ENCODE results near the gene ALG14. TPM values are rescaled to one million over a fixed set of nuclear protein-coding genes. Genes with fewer than 3 reads are reported as not detected.

The ALG14 gene
- total and polyA plus RNA-seq, 2 donors (not counting 3 experiments of a cell fraction or from before 2014, with no cell fraction given): 2.6 to 8.6 TPM

DNA sequence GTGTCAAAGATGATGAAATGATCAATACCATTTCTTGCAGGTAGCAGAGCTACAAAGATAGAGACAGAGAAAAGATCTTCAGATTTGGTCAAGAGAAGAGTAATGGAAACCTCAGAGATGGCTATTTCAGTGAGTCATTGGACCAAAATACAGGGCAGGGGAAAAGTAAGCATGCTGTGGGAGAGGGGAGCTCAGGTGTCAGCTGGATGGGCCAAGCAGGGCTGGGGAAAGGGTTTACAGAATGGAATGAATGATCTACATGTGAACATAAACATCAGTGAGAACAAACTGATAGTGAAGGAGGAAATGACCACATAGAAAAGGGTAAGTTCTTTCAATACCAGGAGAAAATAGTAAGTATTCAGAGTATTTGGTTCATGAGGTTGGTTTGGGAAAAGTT, 84.4 kb downstream of the ALG14 start:
- ChIA-PET POLR2A (no interaction called here), CTCF (interaction anchor here (1.3 to 1.5 kb wide), 2 partner anchors 14 to 55 kb away, joined by 3 to 4 read pairs; no protein-coding TSS in a partner anchor)
- BruUV-seq (replicated peaks): no TSS peak
- H3K36me3 ChIP-seq (ENCODE audit: control insufficient read depth in 2 of 2, extremely low read depth in 1 of 2, insufficient read depth in 2 of 2, low read length in 2 of 2): no peaks in the 10 kb centered on the region
- dilution Hi-C loops (cut with MboI; ENCODE audit: extremely low pct_ligation_motif_present, low sequenced_read_pairs): no loop called here
- FAIRE-seq (no peak), DNase-seq (ENCODE audit: low read depth, low spot score) (peak; percentile 32)
- TF ChIP-seq, protein P1, sequence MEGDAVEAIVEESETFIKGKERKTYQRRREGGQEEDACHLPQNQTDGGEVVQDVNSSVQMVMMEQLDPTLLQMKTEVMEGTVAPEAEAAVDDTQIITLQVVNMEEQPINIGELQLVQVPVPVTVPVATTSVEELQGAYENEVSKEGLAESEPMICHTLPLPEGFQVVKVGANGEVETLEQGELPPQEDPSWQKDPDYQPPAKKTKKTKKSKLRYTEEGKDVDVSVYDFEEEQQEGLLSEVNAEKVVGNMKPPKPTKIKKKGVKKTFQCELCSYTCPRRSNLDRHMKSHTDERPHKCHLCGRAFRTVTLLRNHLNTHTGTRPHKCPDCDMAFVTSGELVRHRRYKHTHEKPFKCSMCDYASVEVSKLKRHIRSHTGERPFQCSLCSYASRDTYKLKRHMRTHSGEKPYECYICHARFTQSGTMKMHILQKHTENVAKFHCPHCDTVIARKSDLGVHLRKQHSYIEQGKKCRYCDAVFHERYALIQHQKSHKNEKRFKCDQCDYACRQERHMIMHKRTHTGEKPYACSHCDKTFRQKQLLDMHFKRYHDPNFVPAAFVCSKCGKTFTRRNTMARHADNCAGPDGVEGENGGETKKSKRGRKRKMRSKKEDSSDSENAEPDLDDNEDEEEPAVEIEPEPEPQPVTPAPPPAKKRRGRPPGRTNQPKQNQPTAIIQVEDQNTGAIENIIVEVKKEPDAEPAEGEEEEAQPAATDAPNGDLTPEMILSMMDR (IDR thresholded peaks at IDR 0.05; ENCODE audit: extremely low read depth in 1 of 2, insufficient read depth in 1 of 2, low read depth in 1 of 2, low read length in 2 of 2): no peak
- TF ChIP-seq, protein P2, sequence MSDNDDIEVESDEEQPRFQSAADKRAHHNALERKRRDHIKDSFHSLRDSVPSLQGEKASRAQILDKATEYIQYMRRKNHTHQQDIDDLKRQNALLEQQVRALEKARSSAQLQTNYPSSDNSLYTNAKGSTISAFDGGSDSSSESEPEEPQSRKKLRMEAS (IDR thresholded peaks at IDR 0.05; ENCODE audit: insufficient read depth, insufficient read length): no peak
- no peak for TF ChIP-seq GATA2 (IDR thresholded peaks at IDR 0.05; ENCODE audit: insufficient read depth, insufficient read length, low read depth, low read length)
- no peak for TF ChIP-seq EZH2 (IDR thresholded peaks at IDR 0.05; ENCODE audit: borderline replicate concordance, low read depth, low read length, severe bottlenecking)
- no peak for TF ChIP-seq POLR2A (IDR thresholded peaks at IDR 0.05; ENCODE audit: low read depth, low read length)
- no peak for TF ChIP-seq JUN (IDR thresholded peaks at IDR 0.05; ENCODE audit: borderline replicate concordance, insufficient read depth, insufficient read length, low read depth)
- TF ChIP-seq FOS (IDR thresholded peaks at IDR 0.05; ENCODE audit: borderline replicate concordance, insufficient read depth, low read length): no peak
- no peak for TF ChIP-seq MYC (IDR thresholded peaks at IDR 0.05; ENCODE audit: low read depth, low read length)
- no peak for TF ChIP-seq POLR2AphosphoS5 (IDR thresholded peaks at IDR 0.05; ENCODE audit: insufficient read depth, low read depth, low read length)
- H2AFZ ChIP-seq (ENCODE audit: low read depth, low read length): no peak overlapping the region
- no peak overlapping the region for H3K27ac ChIP-seq (ENCODE audit: insufficient read depth, low read depth, low read length)
- H3K27me3 ChIP-seq (ENCODE audit: control insufficient read depth in 2 of 2, insufficient read depth in 2 of 2, low read length in 2 of 2): no peaks in the 10 kb centered on the region
- H3K9me3 ChIP-seq (replicated peaks; ENCODE audit: control insufficient read depth, insufficient read depth, low read length): no peaks in the 10 kb centered on the region
- no peaks in the 10 kb centered on the region for H3K9me1 ChIP-seq (replicated peaks; ENCODE audit: control insufficient read depth, extremely low read depth, insufficient read depth, low read length)
- H3K4me2 ChIP-seq (ENCODE audit: insufficient read depth, low read length): no peak overlapping the region
- H3K9ac ChIP-seq (replicated peaks; ENCODE audit: extremely low read depth, insufficient read depth, low read length): no peak overlapping the region
- H3K4me3 ChIP-seq (replicated peaks in 1 of 3; ENCODE audit: insufficient read depth in 1 of 3, low read depth in 1 of 3, low read length in 3 of 3): no peak overlapping the region
- intact Hi-C loops (cut with micrococcal nuclease): no loop called here
- no peaks in the 10 kb centered on the region for H4K20me1 ChIP-seq (replicated peaks; ENCODE audit: control insufficient read depth, extremely low read depth, insufficient read depth, low read length)
- no peaks in the 10 kb centered on the region for H3K79me2 ChIP-seq (ENCODE audit: control insufficient read depth, insufficient read depth, low read length)
- H3K4me1 ChIP-seq (ENCODE audit: control insufficient read depth, extremely low read depth, insufficient read depth, low read length): peaks cover 7% of the 10 kb centered on the region

Data from endothelial cell of umbilical vein (primary cell).